Erythroblast (primary cell): Measurements from ENCODE around the gene TPSAB1.

Source experiments
- GATA1 ChIP-seq: IDR thresholded peaks from 2 replicates; pipeline ENCODE4 v1.6.1; 2011; ENCODE audit warnings: low read depth, mild to moderate bottlenecking, control low read depth, low read length, moderate library complexity
- POLR2A ChIP-seq: IDR thresholded peaks from 2 replicates; pipeline ENCODE4 v1.6.1; 2011; ENCODE audit warnings: mild to moderate bottlenecking, low read length

GRCh38 chr16:1280783-1281182 is 40.3 kb downstream of the TPSAB1 start:
- no peak for TF ChIP-seq POLR2A
- no peak for TF ChIP-seq GATA1
